Rectal smooth muscle tissue (tissue), 1 donor: ENCODE results near the gene TFEB.

Experiments
- H3K27ac ChIP-seq: one replicate; pipeline ENCODE4 v1.7.0; 2013; ENCODE audit warnings: low read depth, low read length, inconsistent platforms
- H3K27me3 ChIP-seq: one replicate; pipeline ENCODE4 v1.7.0; 2013; ENCODE audit warnings: low read length; ENCODE audit not compliant: control insufficient read depth, insufficient read depth
- H3K36me3 ChIP-seq: one replicate; pipeline ENCODE4 v1.7.0; 2013; ENCODE audit warnings: low read length; ENCODE audit not compliant: control insufficient read depth, insufficient read depth
- H3K4me1 ChIP-seq: one replicate; pipeline ENCODE4 v1.7.0; 2013; ENCODE audit warnings: low read length; ENCODE audit not compliant: control insufficient read depth, insufficient read depth
- H3K4me3 ChIP-seq: one replicate; pipeline ENCODE4 v1.7.0; 2013; ENCODE audit warnings: low read length
- H3K9ac ChIP-seq: one replicate; pipeline ENCODE4 v1.7.0; 2013; ENCODE audit warnings: low read length

TFEB gene

GRCh38 chr6:41713159-41713649, 22.2 kb downstream of the TFEB start:
- Histone ChIP-seq H3K4me1 (peaks cover 48% of the 10 kb centered on the region), H3K27me3 (no peaks in the 10 kb centered on the region), H3K36me3 (no peaks in the 10 kb centered on the region), H3K4me3 (no peak overlapping the region), H3K9ac (no peak overlapping the region), H3K27ac (peak overlapping the region; percentile 82)

- Histone ChIP-seq H3K27me3 (no peaks in the 10 kb centered on the region), H3K36me3 (no peaks in the 10 kb centered on the region), H3K9ac (no peak overlapping the region), H3K4me3 (no peak overlapping the region), H3K4me1 (peaks cover 48% of the 10 kb centered on the region), H3K27ac (peak overlapping the region; percentile 82)
Observed at GRCh38 chr6:41712651-41713103, 22.7 kb downstream of the TFEB start.

GRCh38 chr6:41711323-41712038, 23.9 kb downstream of the TFEB start:
- no peaks in the 10 kb centered on the region for H3K27me3 ChIP-seq
- H3K27ac ChIP-seq = peak overlapping the region; percentile 82
- no peak overlapping the region for H3K9ac ChIP-seq
- H3K36me3 ChIP-seq = no peaks in the 10 kb centered on the region
- peaks cover 42% of the 10 kb centered on the region for H3K4me1 ChIP-seq
- H3K4me3 ChIP-seq = no peak overlapping the region

- no peak overlapping the region for H3K4me3 ChIP-seq
- no peak overlapping the region for H3K9ac ChIP-seq
- no peaks in the 10 kb centered on the region for H3K27me3 ChIP-seq
- peaks cover 50% of the 10 kb centered on the region for H3K4me1 ChIP-seq
- no peaks in the 10 kb centered on the region for H3K36me3 ChIP-seq
- no peak overlapping the region for H3K27ac ChIP-seq
Observed at GRCh38 chr6:41709375-41709774, 26.0 kb downstream of the TFEB start.

GRCh38 chr6:41708856-41709255, 26.6 kb downstream of the TFEB start:
- Histone ChIP-seq H3K4me3 (no peak overlapping the region), H3K27me3 (no peaks in the 10 kb centered on the region), H3K27ac (no peak overlapping the region), H3K36me3 (no peaks in the 10 kb centered on the region), H3K9ac (no peak overlapping the region), H3K4me1 (peaks cover 50% of the 10 kb centered on the region)

GRCh38 chr6:41707565-41708200, 27.7 kb downstream of the TFEB start:
- Histone ChIP-seq H3K9ac (no peak overlapping the region), H3K36me3 (no peaks in the 10 kb centered on the region), H3K4me1 (peaks cover 41% of the 10 kb centered on the region), H3K27ac (peak overlapping the region; percentile 82), H3K27me3 (no peaks in the 10 kb centered on the region), H3K4me3 (no peak overlapping the region)

- Histone ChIP-seq H3K4me1 (peaks cover 34% of the 10 kb centered on the region), H3K36me3 (no peaks in the 10 kb centered on the region), H3K27me3 (no peaks in the 10 kb centered on the region), H3K9ac (no peak overlapping the region), H3K4me3 (no peak overlapping the region), H3K27ac (peak overlapping the region; percentile 82)
Observed at GRCh38 chr6:41706876-41707564, 28.4 kb downstream of the TFEB start.

GRCh38 chr6:41705996-41706835, 29.2 kb downstream of the TFEB start:
- Histone ChIP-seq H3K4me3 (peak overlapping the region; percentile 22), H3K4me1 (peaks cover 27% of the 10 kb centered on the region), H3K27me3 (no peaks in the 10 kb centered on the region), H3K36me3 (no peaks in the 10 kb centered on the region), H3K27ac (peak overlapping the region; percentile 82), H3K9ac (peak overlapping the region; percentile 14)

GRCh38 chr6:41705311-41705995, 30.0 kb downstream of the TFEB start:
- H3K36me3 ChIP-seq = no peaks in the 10 kb centered on the region
- H3K9ac ChIP-seq = peak overlapping the region; percentile 14
- peak overlapping the region; percentile 17 for H3K4me3 ChIP-seq
- peak overlapping the region; percentile 82 for H3K27ac ChIP-seq
- H3K4me1 ChIP-seq = peaks cover 25% of the 10 kb centered on the region
- no peaks in the 10 kb centered on the region for H3K27me3 ChIP-seq

GRCh38 chr6:41704656-41705310, 30.6 kb downstream of the TFEB start:
- Histone ChIP-seq H3K4me3 (no peak overlapping the region), H3K4me1 (peaks cover 25% of the 10 kb centered on the region), H3K9ac (no peak overlapping the region), H3K27ac (peak overlapping the region; percentile 82), H3K27me3 (no peaks in the 10 kb centered on the region), H3K36me3 (no peaks in the 10 kb centered on the region)

GRCh38 chr6:41704028-41704427, 31.4 kb downstream of the TFEB start:
- H3K27ac ChIP-seq = no peak overlapping the region

More at GRCh38 chr6:41704028-41704427, 31.4 kb downstream of the TFEB start:
- no peak overlapping the region for H3K9ac ChIP-seq
- H3K36me3 ChIP-seq = no peaks in the 10 kb centered on the region
- no peak overlapping the region for H3K4me3 ChIP-seq
- no peaks in the 10 kb centered on the region for H3K27me3 ChIP-seq
- peaks cover 25% of the 10 kb centered on the region for H3K4me1 ChIP-seq
